GM18507 (cell line): ENCODE data around the gene SERPINA3.

Source experiments
- DNase-seq: peaks from one replicate; pipeline ENCODE4 v3.0.0; 2011; ENCODE audit warnings: low read depth; ENCODE audit not compliant: insufficient read length; ENCODE audit errors: extremely low spot score
- FAIRE-seq: peaks from 2 replicates; lab custom pipeline; 2011; peaks lifted over from hg19 to GRCh38; lab: Jason Lieb, UNC

Gene SERPINA3

DNA sequence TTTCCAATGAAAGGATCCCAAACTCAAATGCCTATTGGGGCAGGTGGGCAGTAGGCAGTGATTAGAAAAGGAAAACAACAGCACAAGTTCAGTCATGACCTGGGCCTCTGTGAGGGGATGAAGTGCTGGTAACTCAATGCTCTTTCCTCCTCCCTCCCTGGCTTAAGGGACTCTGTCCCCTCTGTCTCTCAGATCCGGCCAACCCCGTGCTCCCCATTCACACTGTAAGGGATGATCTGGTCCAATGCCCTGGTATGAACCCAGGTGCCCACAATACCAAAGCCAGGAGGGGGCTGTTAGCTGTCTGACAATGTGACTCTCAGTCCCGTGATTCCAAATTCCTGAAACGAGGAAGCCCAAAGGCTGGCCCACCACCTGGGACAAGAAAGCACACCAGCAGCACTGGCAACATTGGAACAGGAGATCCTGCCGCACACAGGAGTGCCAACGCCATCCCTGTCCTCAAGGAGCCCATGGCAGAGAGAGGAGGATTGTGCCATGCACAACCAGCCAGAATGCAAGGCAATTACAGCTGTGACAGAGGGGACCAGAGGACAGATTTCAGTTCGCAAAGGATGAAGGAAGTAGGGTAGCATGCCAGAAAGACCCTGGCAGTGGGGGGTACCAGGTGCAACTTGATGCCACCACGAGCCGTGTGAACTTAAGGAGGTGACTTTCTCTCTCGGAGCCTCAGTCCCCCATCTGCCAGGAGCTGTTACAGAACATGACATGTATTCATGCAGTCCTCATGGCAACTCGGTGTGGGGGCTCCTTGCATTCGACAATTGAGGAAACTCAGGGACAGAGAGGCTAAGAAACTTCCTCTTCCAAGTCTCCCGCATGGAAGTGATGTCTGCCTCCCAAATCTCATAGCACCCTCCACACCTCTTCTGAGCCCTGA is 37.6 kb downstream of the SERPINA3 start:
- DNase-seq: no peak
- no peak for FAIRE-seq

GRCh38 chr14:94650444-94650775 is 38.2 kb downstream of the SERPINA3 start:
- DNase-seq: no peak
- no peak for FAIRE-seq

- DNase-seq (no peak), FAIRE-seq (no peak)
Observed at GRCh38 chr14:94650806-94651805, 38.9 kb downstream of the SERPINA3 start.

DNA sequence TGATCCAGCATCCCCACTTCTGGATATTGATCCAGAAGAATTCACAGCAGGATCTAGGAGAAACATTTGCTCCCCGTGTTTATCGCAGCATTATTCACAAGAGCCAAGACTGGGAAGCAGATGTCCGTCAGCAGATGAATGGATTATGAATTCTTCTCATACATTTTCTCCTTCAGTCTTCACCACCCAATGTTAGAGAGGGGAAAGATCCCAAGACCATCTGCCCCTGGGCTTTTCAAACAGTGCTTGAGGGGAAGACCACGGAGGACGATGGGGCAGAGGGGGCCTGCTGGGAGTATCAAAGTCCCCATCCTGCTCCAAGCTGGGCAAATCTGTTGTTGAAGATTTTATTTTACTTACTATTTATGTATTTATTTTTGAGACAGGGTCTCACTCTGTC is 41.1 kb downstream of the SERPINA3 start:
- DNase-seq: no peak
- no peak for FAIRE-seq

DNA sequence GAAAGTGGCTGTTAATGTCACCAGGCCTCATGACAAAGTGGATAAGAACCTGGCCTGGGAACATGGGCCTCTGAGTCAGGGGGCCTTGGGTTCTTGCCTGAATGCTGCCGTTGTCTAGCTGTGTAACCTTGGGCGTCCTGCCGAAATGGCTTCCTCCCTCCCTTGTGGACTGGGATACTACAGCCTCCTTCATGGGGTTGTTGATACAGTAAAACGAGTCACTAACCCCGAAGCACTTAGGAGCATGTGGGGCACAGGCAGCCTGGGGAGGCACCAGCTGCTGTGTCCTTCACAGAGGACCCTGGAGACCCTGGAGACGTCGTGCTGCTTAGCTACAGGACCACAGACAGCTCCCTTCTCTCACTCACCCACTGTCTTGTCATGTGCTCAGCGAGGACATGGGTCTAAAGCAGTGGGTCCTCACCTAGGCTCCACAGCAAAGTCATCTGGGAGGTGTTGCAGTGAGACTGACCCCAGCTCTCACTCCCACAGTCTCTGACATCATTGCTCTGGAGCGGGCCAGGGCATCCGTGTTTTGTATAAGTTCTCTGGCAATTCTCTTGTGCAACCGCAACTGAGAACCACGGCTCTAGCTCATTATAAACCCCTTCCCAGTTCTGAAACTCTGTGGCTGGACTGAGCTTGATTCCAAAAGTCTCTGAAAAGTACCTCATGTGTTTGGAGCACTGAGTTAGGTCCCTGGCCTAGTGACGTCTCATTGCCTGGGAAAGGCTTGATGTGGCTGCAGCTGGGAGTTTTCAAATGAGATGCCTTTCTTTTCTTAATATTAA is 42.1 kb downstream of the SERPINA3 start:
- no peak for FAIRE-seq

DNA sequence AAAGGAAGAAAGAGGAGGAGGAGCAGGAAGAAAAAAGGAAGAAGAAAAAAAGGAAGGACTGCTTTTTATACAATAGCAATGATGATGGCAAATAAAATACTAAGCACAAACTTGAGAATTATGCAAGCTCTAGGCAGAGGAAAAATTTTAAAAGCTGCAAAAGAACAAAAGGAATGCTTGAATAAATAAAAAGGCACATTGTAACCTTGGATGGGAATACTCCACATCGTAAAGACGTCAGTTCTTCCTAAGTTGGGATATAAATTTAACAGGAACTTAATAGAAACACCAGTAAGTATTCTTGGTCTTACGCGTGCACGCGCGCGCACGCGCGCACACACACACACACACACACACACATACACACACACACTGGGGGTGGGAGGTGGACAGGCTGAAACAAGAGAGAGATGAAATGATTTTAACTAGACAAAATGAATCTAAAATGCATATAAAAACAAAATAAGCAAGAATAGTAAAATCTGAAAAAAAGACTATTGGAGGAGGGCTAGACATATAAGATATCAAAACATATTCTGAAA is 43.0 kb downstream of the SERPINA3 start:
- DNase-seq (no peak), FAIRE-seq (no peak)

More for the DNA sequence above, 42.1 kb downstream of the SERPINA3 start:
- no peak for DNase-seq

- FAIRE-seq (no peak), DNase-seq (no peak)
Observed at GRCh38 chr14:94656043-94656442, 43.9 kb downstream of the SERPINA3 start.

DNA sequence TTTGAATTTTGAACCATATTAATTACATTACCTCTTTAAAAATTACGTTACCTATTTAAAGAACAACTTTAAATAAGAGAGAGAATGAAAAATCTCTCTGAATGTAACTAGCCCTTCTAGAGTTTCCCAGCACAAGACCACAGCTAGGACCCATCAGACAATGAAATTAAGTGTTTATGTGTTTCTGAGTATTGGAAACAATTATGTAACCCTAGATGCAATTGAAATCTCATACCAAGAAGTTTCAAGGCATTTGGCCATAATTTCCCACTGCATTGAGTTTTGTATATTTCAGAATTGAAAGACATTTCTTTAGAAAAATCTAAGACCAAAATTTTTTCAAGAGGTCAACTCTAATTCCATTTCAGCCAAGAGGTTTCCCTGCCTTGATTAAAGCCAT is 47.1 kb downstream of the SERPINA3 start:
- no peak for DNase-seq
- FAIRE-seq: no peak

DNA sequence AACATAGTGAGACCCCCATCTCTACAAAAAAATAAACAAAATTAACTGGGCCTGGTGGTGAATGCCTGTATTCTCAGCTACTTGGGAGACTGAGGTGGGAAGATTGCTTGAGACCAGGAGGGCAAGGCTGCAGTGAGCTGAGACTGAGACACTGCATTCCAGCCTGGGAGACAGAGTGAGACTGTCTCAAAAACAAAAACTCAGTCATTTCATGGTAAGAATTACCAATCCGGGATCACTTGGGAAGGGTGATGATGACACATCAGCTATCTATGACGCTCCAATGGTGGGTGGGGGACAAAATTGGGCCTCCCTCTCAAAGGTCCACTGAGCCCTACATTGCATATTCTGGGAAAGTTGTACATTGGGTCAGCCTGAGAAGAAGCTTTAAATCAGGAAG is 47.7 kb downstream of the SERPINA3 start:
- no peak for FAIRE-seq
- DNase-seq: no peak

GRCh38 chr14:94660306-94660946 is 48.2 kb downstream of the SERPINA3 start:
- FAIRE-seq (no peak), DNase-seq (no peak)

DNA sequence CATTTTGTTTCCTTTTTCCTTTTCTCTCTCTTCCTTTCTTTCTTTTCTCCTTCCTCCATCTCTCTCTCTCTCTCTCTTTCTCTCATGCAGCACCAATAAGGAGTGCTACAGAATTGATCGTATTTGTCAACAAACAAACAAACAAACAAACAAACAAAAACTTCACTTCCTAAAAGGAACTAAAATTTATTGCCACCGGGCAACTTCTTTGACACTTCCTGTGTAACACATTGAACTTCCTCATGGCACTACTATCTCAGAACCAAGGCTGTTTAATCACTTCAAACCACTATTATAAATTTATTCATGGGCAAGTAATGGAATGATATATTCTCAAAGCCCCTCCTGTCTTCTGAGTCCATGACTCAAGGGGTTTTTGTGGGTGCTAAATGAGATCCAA is 51.3 kb downstream of the SERPINA3 start:
- DNase-seq (no peak), FAIRE-seq (no peak)

- no peak for FAIRE-seq
- no peak for DNase-seq
Observed at GRCh38 chr14:94663965-94664704, 51.9 kb downstream of the SERPINA3 start.

- FAIRE-seq: no peak
- DNase-seq: no peak
Observed at GRCh38 chr14:94665121-94665520, 52.9 kb downstream of the SERPINA3 start.

GRCh38 chr14:94665544-94665943 is 53.4 kb downstream of the SERPINA3 start:
- no peak for DNase-seq
- FAIRE-seq: no peak

DNA sequence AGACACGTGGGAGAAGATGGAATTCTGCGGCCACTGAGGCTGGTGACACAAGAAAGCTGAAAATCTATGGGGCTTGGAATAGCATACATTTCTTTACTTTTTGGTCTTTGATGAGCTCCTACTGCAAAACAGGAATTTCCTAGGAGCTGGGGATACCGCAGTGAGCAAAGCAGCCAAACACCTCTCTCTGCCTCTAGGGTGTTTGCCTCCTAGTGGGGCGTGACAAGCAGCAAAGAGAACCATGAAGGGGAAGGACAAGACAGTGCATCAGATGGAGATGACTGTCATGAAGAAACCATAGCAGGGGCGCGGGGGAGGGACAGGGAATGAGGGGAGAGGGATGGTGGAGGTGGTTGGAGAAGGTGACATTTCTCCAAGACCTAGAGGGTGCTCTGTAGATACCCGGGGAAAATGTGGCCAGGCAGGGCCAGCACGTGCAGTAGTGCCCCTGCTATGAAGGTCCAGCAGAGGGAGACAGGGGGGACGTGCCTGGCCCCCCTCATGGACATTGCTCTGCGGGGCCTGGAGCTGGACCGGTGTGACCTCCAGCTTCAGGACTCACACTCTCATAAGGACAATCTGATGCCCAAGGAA is 58.6 kb downstream of the SERPINA3 start:
- DNase-seq (no peak), FAIRE-seq (no peak)

GRCh38 chr14:94671870-94672444 is 59.8 kb downstream of the SERPINA3 start:
- no peak for FAIRE-seq

GRCh38 chr14:94673071-94673470 is 60.9 kb downstream of the SERPINA3 start:
- DNase-seq: no peak
- FAIRE-seq: no peak

More at GRCh38 chr14:94671870-94672444, 59.8 kb downstream of the SERPINA3 start:
- DNase-seq: no peak
